ENCODE results near the gene SUCLA2.

The SUCLA2 gene

GRCh38 chr13:47896111-47896510, 105.0 kb downstream of the SUCLA2 start:
- TF ChIP-seq CTCF (conservative IDR thresholded peaks at IDR 0.05; ENCODE audit: low read depth, low read length), result no peak
- no peak overlapping the region for H3K4me3 ChIP-seq (ENCODE audit: low read depth, low read length)
- DNase-seq (ENCODE audit: low read depth), result no peak

- no peak for DNase-seq (ENCODE audit: low read depth)
- H3K4me3 ChIP-seq (ENCODE audit: low read depth, low read length), result no peak overlapping the region
- no peak for TF ChIP-seq CTCF (conservative IDR thresholded peaks at IDR 0.05; ENCODE audit: low read depth, low read length)
Observed at GRCh38 chr13:47893527-47893926, 107.5 kb downstream of the SUCLA2 start.

All from choroid plexus epithelial cell (primary cell).